ENCODE measurements around the gene STAT6.

DNA sequence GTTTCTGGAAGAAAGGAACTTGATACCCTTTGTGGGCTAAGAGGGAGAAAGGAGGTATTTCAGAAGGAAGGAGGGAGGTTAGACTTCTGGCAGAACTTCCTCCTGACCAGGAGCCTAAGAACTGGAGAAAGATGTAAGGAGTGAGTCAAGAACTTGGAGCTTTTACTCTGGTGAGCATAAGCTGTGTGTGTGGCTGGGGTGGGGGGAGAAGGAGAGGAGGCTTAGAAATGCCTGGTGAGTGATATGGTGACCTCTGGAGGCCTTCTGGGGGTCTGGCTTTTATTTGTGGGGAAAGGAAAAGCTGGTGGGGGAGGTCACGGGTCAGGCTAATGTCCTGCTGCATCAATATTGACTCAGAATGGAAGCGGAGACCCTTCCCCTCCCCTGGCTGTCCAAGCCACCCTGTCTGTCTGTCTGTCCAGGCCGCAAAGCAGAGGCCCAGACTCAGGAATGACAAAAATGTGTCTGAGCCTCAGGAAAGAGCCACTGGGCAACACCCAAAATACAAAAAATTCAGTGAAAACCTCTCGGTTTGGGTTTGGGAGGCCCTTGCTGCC is 21.9 kb upstream of the STAT6 start:
- TF ChIP-seq, protein P1, sequence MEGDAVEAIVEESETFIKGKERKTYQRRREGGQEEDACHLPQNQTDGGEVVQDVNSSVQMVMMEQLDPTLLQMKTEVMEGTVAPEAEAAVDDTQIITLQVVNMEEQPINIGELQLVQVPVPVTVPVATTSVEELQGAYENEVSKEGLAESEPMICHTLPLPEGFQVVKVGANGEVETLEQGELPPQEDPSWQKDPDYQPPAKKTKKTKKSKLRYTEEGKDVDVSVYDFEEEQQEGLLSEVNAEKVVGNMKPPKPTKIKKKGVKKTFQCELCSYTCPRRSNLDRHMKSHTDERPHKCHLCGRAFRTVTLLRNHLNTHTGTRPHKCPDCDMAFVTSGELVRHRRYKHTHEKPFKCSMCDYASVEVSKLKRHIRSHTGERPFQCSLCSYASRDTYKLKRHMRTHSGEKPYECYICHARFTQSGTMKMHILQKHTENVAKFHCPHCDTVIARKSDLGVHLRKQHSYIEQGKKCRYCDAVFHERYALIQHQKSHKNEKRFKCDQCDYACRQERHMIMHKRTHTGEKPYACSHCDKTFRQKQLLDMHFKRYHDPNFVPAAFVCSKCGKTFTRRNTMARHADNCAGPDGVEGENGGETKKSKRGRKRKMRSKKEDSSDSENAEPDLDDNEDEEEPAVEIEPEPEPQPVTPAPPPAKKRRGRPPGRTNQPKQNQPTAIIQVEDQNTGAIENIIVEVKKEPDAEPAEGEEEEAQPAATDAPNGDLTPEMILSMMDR (IDR thresholded peaks at IDR 0.05; ENCODE audit: poor library complexity), result no peak
- no peak for TF ChIP-seq EZH2 (IDR thresholded peaks at IDR 0.05; ENCODE audit: borderline replicate concordance)
- TF ChIP-seq EZH2phosphoT487 (IDR thresholded peaks at IDR 0.05; ENCODE audit: low read depth, severe bottlenecking, unreplicated experiment), result no peak

Data from hepatocyte (in vitro differentiated cells).